ENCODE data around the gene EEIG2.

DNA sequence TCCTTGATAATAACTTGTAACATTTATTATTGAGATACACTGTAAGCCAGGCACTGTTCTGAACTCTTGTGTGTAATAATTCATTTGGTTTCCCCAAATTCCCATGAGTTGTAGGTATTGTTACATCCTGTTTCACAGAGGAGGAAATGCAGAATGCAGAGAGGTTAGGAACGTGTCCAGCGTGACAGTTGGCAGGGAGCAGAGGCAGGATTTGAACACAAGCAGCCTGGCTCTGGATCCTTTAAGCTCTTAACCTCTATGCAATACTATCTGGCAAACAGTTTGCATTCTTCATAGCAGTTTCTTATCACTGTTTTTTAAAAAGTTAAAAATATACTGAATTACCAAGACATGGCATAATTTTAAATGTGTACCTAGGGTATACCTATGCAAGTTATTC lies 30.5 kb downstream of the EEIG2 start:
- TF ChIP-seq, protein P1, sequence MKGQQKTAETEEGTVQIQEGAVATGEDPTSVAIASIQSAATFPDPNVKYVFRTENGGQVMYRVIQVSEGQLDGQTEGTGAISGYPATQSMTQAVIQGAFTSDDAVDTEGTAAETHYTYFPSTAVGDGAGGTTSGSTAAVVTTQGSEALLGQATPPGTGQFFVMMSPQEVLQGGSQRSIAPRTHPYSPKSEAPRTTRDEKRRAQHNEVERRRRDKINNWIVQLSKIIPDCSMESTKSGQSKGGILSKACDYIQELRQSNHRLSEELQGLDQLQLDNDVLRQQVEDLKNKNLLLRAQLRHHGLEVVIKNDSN (IDR thresholded peaks at IDR 0.05), result no peak
- TF ChIP-seq, protein P2, sequence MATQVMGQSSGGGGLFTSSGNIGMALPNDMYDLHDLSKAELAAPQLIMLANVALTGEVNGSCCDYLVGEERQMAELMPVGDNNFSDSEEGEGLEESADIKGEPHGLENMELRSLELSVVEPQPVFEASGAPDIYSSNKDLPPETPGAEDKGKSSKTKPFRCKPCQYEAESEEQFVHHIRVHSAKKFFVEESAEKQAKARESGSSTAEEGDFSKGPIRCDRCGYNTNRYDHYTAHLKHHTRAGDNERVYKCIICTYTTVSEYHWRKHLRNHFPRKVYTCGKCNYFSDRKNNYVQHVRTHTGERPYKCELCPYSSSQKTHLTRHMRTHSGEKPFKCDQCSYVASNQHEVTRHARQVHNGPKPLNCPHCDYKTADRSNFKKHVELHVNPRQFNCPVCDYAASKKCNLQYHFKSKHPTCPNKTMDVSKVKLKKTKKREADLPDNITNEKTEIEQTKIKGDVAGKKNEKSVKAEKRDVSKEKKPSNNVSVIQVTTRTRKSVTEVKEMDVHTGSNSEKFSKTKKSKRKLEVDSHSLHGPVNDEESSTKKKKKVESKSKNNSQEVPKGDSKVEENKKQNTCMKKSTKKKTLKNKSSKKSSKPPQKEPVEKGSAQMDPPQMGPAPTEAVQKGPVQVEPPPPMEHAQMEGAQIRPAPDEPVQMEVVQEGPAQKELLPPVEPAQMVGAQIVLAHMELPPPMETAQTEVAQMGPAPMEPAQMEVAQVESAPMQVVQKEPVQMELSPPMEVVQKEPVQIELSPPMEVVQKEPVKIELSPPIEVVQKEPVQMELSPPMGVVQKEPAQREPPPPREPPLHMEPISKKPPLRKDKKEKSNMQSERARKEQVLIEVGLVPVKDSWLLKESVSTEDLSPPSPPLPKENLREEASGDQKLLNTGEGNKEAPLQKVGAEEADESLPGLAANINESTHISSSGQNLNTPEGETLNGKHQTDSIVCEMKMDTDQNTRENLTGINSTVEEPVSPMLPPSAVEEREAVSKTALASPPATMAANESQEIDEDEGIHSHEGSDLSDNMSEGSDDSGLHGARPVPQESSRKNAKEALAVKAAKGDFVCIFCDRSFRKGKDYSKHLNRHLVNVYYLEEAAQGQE (IDR thresholded peaks at IDR 0.05; ENCODE audit: low read depth), result no peak
- TF ChIP-seq, protein P3, sequence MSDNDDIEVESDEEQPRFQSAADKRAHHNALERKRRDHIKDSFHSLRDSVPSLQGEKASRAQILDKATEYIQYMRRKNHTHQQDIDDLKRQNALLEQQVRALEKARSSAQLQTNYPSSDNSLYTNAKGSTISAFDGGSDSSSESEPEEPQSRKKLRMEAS (IDR thresholded peaks at IDR 0.05), result no peak
- no peak for TF ChIP-seq EP300 (IDR thresholded peaks at IDR 0.05; ENCODE audit: borderline replicate concordance)
- no peak for TF ChIP-seq TCF12 (IDR thresholded peaks at IDR 0.05; ENCODE audit: low read depth)
- no peak for TF ChIP-seq YY1 (IDR thresholded peaks at IDR 0.05; ENCODE audit: low read depth)
- TF ChIP-seq TAF1 (IDR thresholded peaks at IDR 0.05; ENCODE audit: low read depth), result no peak
- TF ChIP-seq CREB1 (IDR thresholded peaks at IDR 0.05; ENCODE audit: low read depth), result no peak
- no peak for TF ChIP-seq FOXM1 (IDR thresholded peaks at IDR 0.05; ENCODE audit: borderline replicate concordance, low read depth)
